WI38 (cell line): ENCODE measurements around the gene PGM2L1.

Source experiments
- H3K4me3 ChIP-seq: 2 replicates; pipeline ENCODE4 v1.5.1; 2011; ENCODE audit warnings: low read depth, mild to moderate bottlenecking, control low read depth, low read length
- CTCF ChIP-seq: IDR thresholded peaks from 2 replicates; pipeline ENCODE4 v1.5.1; 2012; ENCODE audit warnings: low read depth, mild to moderate bottlenecking, control low read depth, low read length

The PGM2L1 gene

DNA sequence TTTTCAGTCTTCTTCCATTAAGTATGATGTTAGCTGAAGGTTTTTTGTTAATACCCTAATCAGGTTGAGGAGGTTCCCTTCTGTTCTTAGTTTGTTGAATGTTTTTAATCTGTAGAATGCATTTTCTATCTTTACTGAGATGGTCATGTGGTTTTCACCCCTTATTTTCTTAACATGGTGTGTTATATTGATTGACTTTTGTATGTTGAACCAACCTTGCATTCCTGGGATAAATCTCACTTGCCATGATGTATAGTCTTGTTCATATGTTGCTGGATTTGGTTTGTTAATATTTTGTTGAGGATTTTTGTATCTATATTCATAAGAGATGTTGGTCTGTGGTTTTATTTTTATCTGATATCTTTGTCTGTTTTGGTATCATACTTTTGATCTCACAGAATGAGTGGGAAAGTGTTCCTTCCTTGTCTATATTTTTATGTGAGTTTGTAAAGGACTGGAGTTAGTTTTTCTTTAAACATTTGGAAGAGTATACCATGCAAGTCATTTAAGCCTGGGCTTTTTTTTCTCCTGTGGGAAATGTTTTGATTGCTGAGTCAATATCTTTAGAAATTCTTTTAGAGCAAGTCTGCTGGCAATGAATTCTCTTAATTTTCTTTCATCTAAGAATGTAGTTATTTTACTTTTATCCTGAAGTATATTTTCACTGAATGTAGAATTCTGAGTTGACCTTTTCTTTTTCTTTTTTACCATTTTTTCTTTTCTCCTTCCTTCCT lies 81.3 kb downstream of the PGM2L1 start:
- H3K4me3 ChIP-seq: no peak overlapping the region
- no peak for TF ChIP-seq CTCF

GRCh38 chr11:74312326-74312725 lies 85.9 kb downstream of the PGM2L1 start:
- no peak for TF ChIP-seq CTCF
- H3K4me3 ChIP-seq: no peak overlapping the region

GRCh38 chr11:74311352-74311926 lies 86.8 kb downstream of the PGM2L1 start, which contains the start of gene P4HA3:
P4HA3 (minus strand) TSS chr11:74311640; CDS start chr11:74311611, 29 bp downstream.
- peak within 1 kb of the TSS; percentile 55 for H3K4me3 ChIP-seq
- TF ChIP-seq CTCF: no peak

DNA sequence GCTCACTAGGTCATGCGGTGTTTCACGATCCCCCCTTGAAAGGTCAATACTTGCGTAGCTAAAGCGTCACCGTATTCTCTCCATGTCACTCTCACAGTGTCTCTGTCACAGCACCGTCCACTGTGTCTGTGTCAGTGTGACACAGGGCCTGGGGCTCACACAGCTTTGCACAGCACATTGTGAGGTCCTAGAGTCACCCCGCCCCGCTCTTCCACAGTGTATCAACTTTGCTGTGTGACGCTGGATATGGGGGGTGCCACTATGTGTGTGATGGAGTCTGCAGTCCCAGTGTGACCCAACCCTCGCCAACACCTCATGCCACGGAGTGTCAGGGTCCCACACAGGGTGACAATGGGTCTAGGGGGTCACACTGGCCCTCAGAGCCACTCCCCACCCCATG lies 87.4 kb downstream of the PGM2L1 start:
- H3K4me3 ChIP-seq: peak overlapping the region; percentile 55
- no peak for TF ChIP-seq CTCF

DNA sequence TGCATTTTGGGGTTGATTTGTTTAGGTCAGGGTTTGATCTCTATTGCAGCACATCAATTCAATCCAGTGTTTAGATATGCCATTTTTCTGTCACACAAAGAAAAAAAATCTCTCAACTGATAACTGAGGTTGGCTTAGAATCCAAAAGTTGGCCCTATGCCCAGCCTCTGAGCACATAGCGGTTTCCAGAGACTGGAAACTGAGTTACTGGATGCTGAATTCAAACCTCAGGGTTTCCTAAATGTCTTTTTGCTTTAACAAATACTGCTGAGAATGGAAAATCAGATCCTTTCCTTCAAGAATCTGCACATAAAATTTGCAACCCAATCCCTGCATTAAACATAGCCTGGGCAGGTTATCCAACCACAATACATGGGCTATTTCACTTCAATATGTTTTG lies 90.8 kb downstream of the PGM2L1 start:
- TF ChIP-seq CTCF: no peak
- H3K4me3 ChIP-seq: no peak overlapping the region

DNA sequence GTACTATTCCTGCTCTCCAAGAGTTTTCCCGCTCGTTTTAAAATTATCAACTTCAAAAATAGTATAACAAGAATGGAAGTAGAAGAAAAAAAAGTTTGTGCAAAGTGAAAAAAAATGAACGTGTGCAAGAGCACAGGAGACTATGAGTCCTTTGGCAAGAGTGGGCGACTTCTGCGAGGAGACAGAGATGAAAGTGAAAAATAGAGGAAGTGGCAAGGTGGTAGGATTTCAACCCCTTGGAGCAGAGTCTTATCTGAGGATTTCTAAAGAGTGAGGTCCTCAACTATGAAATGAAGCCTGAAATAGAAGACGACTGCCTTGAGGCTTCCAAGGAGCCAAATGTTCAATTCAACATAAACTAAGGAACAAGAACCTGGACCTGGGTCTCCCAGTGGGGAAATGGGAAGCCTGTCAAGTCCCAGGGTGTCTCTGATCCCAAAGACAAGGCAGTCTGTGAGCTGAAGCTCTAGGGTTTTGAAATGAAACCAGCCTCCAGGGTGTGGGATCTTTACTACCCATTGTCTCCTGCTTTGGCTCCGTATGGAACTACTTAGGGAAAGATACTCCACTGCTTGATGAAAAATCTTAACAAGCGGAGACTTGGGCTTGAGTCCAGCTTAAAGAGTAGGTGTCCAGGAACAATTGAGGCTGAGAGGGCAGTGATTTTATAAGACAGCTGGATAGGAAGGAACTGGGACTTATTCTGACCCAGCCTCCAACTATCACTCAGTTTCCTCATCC lies 91.6 kb downstream of the PGM2L1 start:
- TF ChIP-seq CTCF: no peak
- no peak overlapping the region for H3K4me3 ChIP-seq

DNA sequence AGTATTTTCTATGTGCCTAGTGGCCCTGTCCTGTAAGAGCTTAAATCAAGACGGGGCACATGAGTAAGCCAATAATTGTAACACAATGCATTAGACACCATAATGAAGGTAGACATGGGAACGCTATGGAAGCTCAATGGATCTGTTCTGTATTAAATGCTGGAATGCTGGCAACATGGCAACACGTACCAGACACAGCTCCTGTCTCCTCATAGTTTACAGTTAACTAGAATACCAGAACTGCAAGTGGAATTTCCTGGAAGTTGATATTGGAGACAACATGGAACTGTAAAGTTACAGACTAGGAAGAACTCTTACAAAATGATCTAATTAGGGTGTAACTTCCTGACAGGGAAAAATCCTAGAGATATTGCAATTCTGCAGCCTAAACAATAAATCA lies 99.2 kb downstream of the PGM2L1 start:
- TF ChIP-seq CTCF: no peak
- no peak overlapping the region for H3K4me3 ChIP-seq
